Stimulated activated naive CD8-positive, alpha-beta T cell treated with anti-CD3 and anti-CD28 coated beads, Interleukin-15, Interleukin-2, amounts not matched to agents 100 U/mL and 50 U/mL, for 24 hours (primary cell): ENCODE results near the gene THRB.
"Not testable (repeated sequence)": the region's sequence is repeated elsewhere in the genome, so short reads cannot be mapped to it uniquely, and the experiment has no call there.

ENCODE experiments used
- ATAC-seq: fragments of 150-1000 bp; cut with Tn5 transposase; one replicate; pipeline ENCODE4 v1.10.0; 2021
- DNase-seq: peaks from one replicate; pipeline ENCODE4 v3.0.0; 2021

Gene THRB

GRCh38 chr3:24447836-24448235 is 46.8 kb downstream of the THRB start:
- no peak for ATAC-seq
- DNase-seq: no peak

- no peak for DNase-seq
- no peak for ATAC-seq
Observed at GRCh38 chr3:24446032-24446431, 48.6 kb downstream of the THRB start.

GRCh38 chr3:24443476-24443875 is 51.2 kb downstream of the THRB start:
- DNase-seq: no peak
- no peak for ATAC-seq

- DNase-seq (no peak), ATAC-seq (no peak)
Observed at GRCh38 chr3:24440760-24441464, 53.7 kb downstream of the THRB start.

- ATAC-seq: no peak
- no peak for DNase-seq
Observed at GRCh38 chr3:24439021-24439420, 55.6 kb downstream of the THRB start.

GRCh38 chr3:24437326-24437725 is 57.3 kb downstream of the THRB start:
- no peak for ATAC-seq
- DNase-seq: no peak

GRCh38 chr3:24435584-24435983 is 59.1 kb downstream of the THRB start:
- ATAC-seq: no peak
- DNase-seq: no peak

- DNase-seq: no peak
- no peak for ATAC-seq
Observed at GRCh38 chr3:24434651-24435050, 60.0 kb downstream of the THRB start.

- ATAC-seq (no peak), DNase-seq (no peak)
Observed at GRCh38 chr3:24433838-24434591, 60.6 kb downstream of the THRB start.

GRCh38 chr3:24432989-24433388 is 61.7 kb downstream of the THRB start:
- ATAC-seq (no peak), DNase-seq (no peak)

- DNase-seq (no peak), ATAC-seq (no peak)
Observed at GRCh38 chr3:24428481-24428880, 66.2 kb downstream of the THRB start.

GRCh38 chr3:24426896-24427295 is 67.8 kb downstream of the THRB start:
- ATAC-seq: no peak

GRCh38 chr3:24420829-24421228 is 73.8 kb downstream of the THRB start:
- ATAC-seq, DNase-seq: not testable (repeated sequence)

More at GRCh38 chr3:24426896-24427295, 67.8 kb downstream of the THRB start:
- DNase-seq: no peak

- ATAC-seq: no peak
Observed at GRCh38 chr3:24420224-24420623, 74.4 kb downstream of the THRB start.

GRCh38 chr3:24419067-24419791 is 75.4 kb downstream of the THRB start:
- ATAC-seq (no peak), DNase-seq (no peak)

More at GRCh38 chr3:24420224-24420623, 74.4 kb downstream of the THRB start:
- DNase-seq: no peak

- no peak for ATAC-seq
Observed at GRCh38 chr3:24417730-24418129, 76.9 kb downstream of the THRB start.

GRCh38 chr3:24416224-24416623 is 78.4 kb downstream of the THRB start:
- DNase-seq (no peak), ATAC-seq (no peak)

More at GRCh38 chr3:24417730-24418129, 76.9 kb downstream of the THRB start:
- no peak for DNase-seq

GRCh38 chr3:24415824-24416223 is 78.8 kb downstream of the THRB start:
- no peak for ATAC-seq
- DNase-seq: no peak

GRCh38 chr3:24413662-24414061 is 81.0 kb downstream of the THRB start:
- not testable (repeated sequence) for DNase-seq

GRCh38 chr3:24410860-24411259 is 83.8 kb downstream of the THRB start:
- DNase-seq (no peak), ATAC-seq (no peak)

More at GRCh38 chr3:24413662-24414061, 81.0 kb downstream of the THRB start:
- not testable (repeated sequence) for ATAC-seq

GRCh38 chr3:24407980-24408680 is 86.5 kb downstream of the THRB start:
- no peak for DNase-seq
- no peak for ATAC-seq

- ATAC-seq: no peak
- no peak for DNase-seq
Observed at GRCh38 chr3:24406900-24407299, 87.8 kb downstream of the THRB start.
